CD4-positive, CD25-positive, alpha-beta regulatory T cell (primary cell): ENCODE results near the gene TTC8. TPM values are rescaled to one million over a fixed set of nuclear protein-coding genes. Genes with fewer than 3 reads are reported as not detected.

Source experiments
- ATAC-seq, 2 donors: fragments of 150-1000 bp; cut with Tn5 transposase; one replicate each; pipeline ENCODE4 v1.10.0; 2021; ENCODE audit warnings: low read depth in 2 of 2, moderate number of reproducible peaks in 2 of 2, moderate library complexity in 1 of 2
- DNase-seq, 3 donors: peaks; one replicate each; pipeline versions ENCODE4 v3.0.0 to v3.0.0-alpha.2; 2012 to 2022; ENCODE audit warnings: mixed read lengths in 1 of 3
- H3K27ac ChIP-seq: one replicate; pipeline ENCODE4 v1.7.0; 2013; ENCODE audit warnings: mild to moderate bottlenecking, low read length; ENCODE audit not compliant: insufficient read depth, poor library complexity, severe bottlenecking
- H3K27me3 ChIP-seq: one replicate; pipeline ENCODE4 v1.7.0; 2013; ENCODE audit warnings: low read length; ENCODE audit not compliant: control insufficient read depth, insufficient read depth
- H3K36me3 ChIP-seq: one replicate; pipeline ENCODE4 v1.7.0; 2013; ENCODE audit warnings: mild to moderate bottlenecking, low read length, moderate library complexity; ENCODE audit not compliant: control insufficient read depth, insufficient read depth
- H3K4me1 ChIP-seq: 2 replicates; pipeline ENCODE4 v1.7.0; 2013; ENCODE audit warnings: mild to moderate bottlenecking, low read length; ENCODE audit not compliant: insufficient read depth, control insufficient read depth, poor library complexity, severe bottlenecking
- H3K4me3 ChIP-seq: one replicate; pipeline ENCODE4 v1.7.0; 2013; ENCODE audit warnings: low read depth, mild to moderate bottlenecking, low read length, moderate library complexity
- H3K9me3 ChIP-seq, 2 experiments: 1 replicate in 1 of 2; 2 replicates in 1 of 2; pipeline ENCODE4 v1.7.0; 2013; ENCODE audit warnings: low read length in 2 of 2, mild to moderate bottlenecking in 1 of 2, moderate library complexity in 1 of 2; ENCODE audit not compliant: control insufficient read depth in 2 of 2
- H3K27ac Mint-ChIP-seq, 3 donors: one replicate each; pipeline ENCODE4 v1.8.0; 2020 to 2022; ENCODE audit warnings: mild to moderate bottlenecking in 3 of 3, mixed read lengths in 3 of 3, moderate library complexity in 2 of 3
- H3K27me3 Mint-ChIP-seq: one replicate; pipeline ENCODE4 v1.8.0; 2022; ENCODE audit warnings: mild to moderate bottlenecking, mixed read lengths
- H3K36me3 Mint-ChIP-seq: one replicate; pipeline ENCODE4 v1.8.0; 2020; ENCODE audit warnings: mixed read lengths
- H3K4me1 Mint-ChIP-seq, 4 donors: one replicate each; pipeline ENCODE4 v1.8.0; 2020 to 2022; ENCODE audit warnings: mixed read lengths in 4 of 4, mild to moderate bottlenecking in 1 of 4
- H3K4me3 Mint-ChIP-seq, 4 donors: one replicate each; pipeline ENCODE4 v1.8.0; 2020 to 2022; ENCODE audit warnings: mild to moderate bottlenecking in 4 of 4, mixed read lengths in 4 of 4, moderate library complexity in 3 of 4
- H3K9me3 Mint-ChIP-seq, 7 donors: one replicate each; pipeline ENCODE4 v1.8.0; 2020 to 2022; ENCODE audit warnings: mixed read lengths in 7 of 7, mild to moderate bottlenecking in 3 of 7, moderate library complexity in 2 of 7
- polyA plus RNA-seq, 4 donors: library from polyadenylated mRNA; unstranded; fragments of 300-500 nt; fragmentation: Illumina TruSeq; gene quantifications; one replicate each; pipeline ENCODE4 v1.2.3, GENCODE V29; 2021
- total RNA-seq: library from RNA; stranded (reverse); gene quantifications from one replicate; pipeline ENCODE4 v1.2.3, GENCODE V29; 2022

Gene TTC8
- total and polyA plus RNA-seq, 5 donors from 2014 or later, result 0.63 to 2.0 (median 0.79) TPM; not detected in 1

- Histone ChIP-seq H3K27ac (peak overlapping the region; percentile 74), H3K4me1 (peaks cover 13% of the 10 kb centered on the region), H3K4me3 (peak overlapping the region; percentile 87), H3K36me3 (no peaks in the 10 kb centered on the region), H3K9me3 (no peaks in the 10 kb centered on the region), H3K27me3 (peaks cover 8% of the 10 kb centered on the region)
- ATAC-seq (no peak), DNase-seq (no peak)
- peak overlapping the region; percentile 87 to 89 (median 88) for H3K4me3 Mint-ChIP-seq
- peaks cover 39% of the 10 kb centered on the region for H3K27me3 Mint-ChIP-seq
- no peaks in the 10 kb centered on the region for H3K9me3 Mint-ChIP-seq
- no peaks in the 10 kb centered on the region for H3K36me3 Mint-ChIP-seq
- peak overlapping the region in 1 of 3 donors; percentile 38 for H3K27ac Mint-ChIP-seq
- peaks cover 3 to 16% (median 10%) of the 10 kb centered on the region in 4 donors for H3K4me1 Mint-ChIP-seq
Observed at GRCh38 chr14:88825078-88825458, 617 bp downstream of the TTC8 start.

GRCh38 chr14:88825503-88825902 lies 1.1 kb downstream of the TTC8 start:
- DNase-seq (no peak), ATAC-seq (no peak)
- peak overlapping the region in 1 of 3 donors; percentile 38 for H3K27ac Mint-ChIP-seq
- H3K36me3 Mint-ChIP-seq, result no peaks in the 10 kb centered on the region
- peak overlapping the region; percentile 87 to 89 (median 88) for H3K4me3 Mint-ChIP-seq
- no peaks in the 10 kb centered on the region for H3K36me3 ChIP-seq
- peaks cover 36% of the 10 kb centered on the region for H3K27me3 Mint-ChIP-seq
- H3K9me3 ChIP-seq, result no peaks in the 10 kb centered on the region
- H3K9me3 Mint-ChIP-seq, result no peaks in the 10 kb centered on the region
- H3K4me3 ChIP-seq, result no peak overlapping the region
- H3K4me1 ChIP-seq, result peaks cover 13% of the 10 kb centered on the region
- H3K27ac ChIP-seq, result no peak overlapping the region
- H3K4me1 Mint-ChIP-seq, result peaks cover 3 to 16% (median 10%) of the 10 kb centered on the region in 4 donors
- H3K27me3 ChIP-seq, result peaks cover 4% of the 10 kb centered on the region

- Histone ChIP-seq H3K4me3 (no peak overlapping the region), H3K4me1 (peaks cover 9% of the 10 kb centered on the region), H3K27ac (no peak overlapping the region), H3K27me3 (peaks cover 5% of the 10 kb centered on the region), H3K9me3 (no peaks in the 10 kb centered on the region), H3K36me3 (no peaks in the 10 kb centered on the region)
- H3K27ac Mint-ChIP-seq, result no peak overlapping the region
- peaks cover under 1 to 10% (median 6%) of the 10 kb centered on the region in 4 donors for H3K4me1 Mint-ChIP-seq
- H3K36me3 Mint-ChIP-seq, result no peaks in the 10 kb centered on the region
- H3K9me3 Mint-ChIP-seq, result no peaks in the 10 kb centered on the region
- H3K27me3 Mint-ChIP-seq, result peaks cover 29% of the 10 kb centered on the region
- ATAC-seq (no peak), DNase-seq (no peak)
- H3K4me3 Mint-ChIP-seq, result no peak overlapping the region
Observed at GRCh38 chr14:88829188-88829587, 4.7 kb downstream of the TTC8 start.

GRCh38 chr14:88829685-88830302 lies 5.3 kb downstream of the TTC8 start:
- no peaks in the 10 kb centered on the region for H3K36me3 Mint-ChIP-seq
- ATAC-seq (no peak), DNase-seq (no peak)
- H3K27ac Mint-ChIP-seq, result no peak overlapping the region
- peaks cover 0 to 7% (median 4%) of the 10 kb centered on the region in 4 donors for H3K4me1 Mint-ChIP-seq
- Histone ChIP-seq H3K4me1 (peaks cover 3% of the 10 kb centered on the region), H3K27ac (no peak overlapping the region), H3K9me3 (no peaks in the 10 kb centered on the region), H3K36me3 (no peaks in the 10 kb centered on the region), H3K27me3 (peaks cover 6% of the 10 kb centered on the region), H3K4me3 (no peak overlapping the region)
- no peak overlapping the region for H3K4me3 Mint-ChIP-seq
- no peaks in the 10 kb centered on the region for H3K9me3 Mint-ChIP-seq
- H3K27me3 Mint-ChIP-seq, result peaks cover 24% of the 10 kb centered on the region

- Histone ChIP-seq H3K27ac (no peak overlapping the region), H3K36me3 (no peaks in the 10 kb centered on the region), H3K27me3 (peaks cover 6% of the 10 kb centered on the region), H3K9me3 (no peaks in the 10 kb centered on the region), H3K4me1 (no peaks in the 10 kb centered on the region), H3K4me3 (no peak overlapping the region)
- Mint-ChIP-seq H3K9me3 (no peaks in the 10 kb centered on the region), H3K27ac (no peak overlapping the region), H3K4me3 (no peak overlapping the region), H3K27me3 (peaks cover 17% of the 10 kb centered on the region), H3K4me1 (no peaks in the 10 kb centered on the region), H3K36me3 (no peaks in the 10 kb centered on the region)
- no peak for ATAC-seq
- no peak for DNase-seq
Observed at GRCh38 chr14:88831284-88831683, 6.8 kb downstream of the TTC8 start.

GRCh38 chr14:88834883-88835431 lies 10.5 kb downstream of the TTC8 start:
- Histone ChIP-seq H3K4me3 (no peak overlapping the region), H3K4me1 (no peaks in the 10 kb centered on the region), H3K36me3 (no peaks in the 10 kb centered on the region), H3K27me3 (peaks cover 8% of the 10 kb centered on the region), H3K27ac (no peak overlapping the region), H3K9me3 (no peaks in the 10 kb centered on the region)
- Mint-ChIP-seq H3K27me3 (peaks cover 5% of the 10 kb centered on the region), H3K9me3 (peaks cover 0 to 1% (median 0%) of the 10 kb centered on the region in 7 donors), H3K36me3 (no peaks in the 10 kb centered on the region), H3K4me3 (no peak overlapping the region), H3K27ac (no peak overlapping the region), H3K4me1 (peaks cover 0 to 2% (median 0%) of the 10 kb centered on the region in 4 donors)
- ATAC-seq (no peak), DNase-seq (no peak)

- Histone ChIP-seq H3K4me3 (no peak overlapping the region), H3K27ac (no peak overlapping the region), H3K36me3 (no peaks in the 10 kb centered on the region), H3K27me3 (peaks cover 8% of the 10 kb centered on the region), H3K4me1 (no peaks in the 10 kb centered on the region), H3K9me3 (no peaks in the 10 kb centered on the region)
- no peak overlapping the region for H3K27ac Mint-ChIP-seq
- H3K36me3 Mint-ChIP-seq, result no peaks in the 10 kb centered on the region
- peaks cover 0 to 1% (median 0%) of the 10 kb centered on the region in 7 donors for H3K9me3 Mint-ChIP-seq
- H3K4me1 Mint-ChIP-seq, result peaks cover 0 to 2% (median 0%) of the 10 kb centered on the region in 4 donors
- ATAC-seq, result no peak
- no peak overlapping the region for H3K4me3 Mint-ChIP-seq
- DNase-seq, result no peak
- H3K27me3 Mint-ChIP-seq, result peaks cover 5% of the 10 kb centered on the region
Observed at GRCh38 chr14:88835661-88836060, 11.2 kb downstream of the TTC8 start.

GRCh38 chr14:88837495-88837894 lies 13.0 kb downstream of the TTC8 start:
- Mint-ChIP-seq H3K9me3 (peaks cover 0 to 1% (median 0%) of the 10 kb centered on the region in 7 donors), H3K27me3 (peaks cover 10% of the 10 kb centered on the region), H3K4me3 (no peak overlapping the region), H3K4me1 (peaks cover 0 to 2% (median 0%) of the 10 kb centered on the region in 4 donors), H3K36me3 (no peaks in the 10 kb centered on the region), H3K27ac (no peak overlapping the region)
- Histone ChIP-seq H3K27ac (no peak overlapping the region), H3K4me3 (no peak overlapping the region), H3K9me3 (no peaks in the 10 kb centered on the region), H3K4me1 (no peaks in the 10 kb centered on the region), H3K27me3 (peaks cover 8% of the 10 kb centered on the region), H3K36me3 (no peaks in the 10 kb centered on the region)
- DNase-seq (no peak), ATAC-seq (no peak)
